Activated naive CD4-positive, alpha-beta T cell treated with anti-CD3 and anti-CD28 coated beads, Interleukin-2, amount 50 U/mL, for 24 hours (primary cell): ENCODE measurements around the gene PPP1R11.
A peak's percentile ranks its signal among the peaks of the same experiment; 100 is the strongest.

ENCODE experiments used
- H3K27ac Mint-ChIP-seq: one replicate; pipeline ENCODE4 v1.8.0; 2021; ENCODE audit warnings: mild to moderate bottlenecking, mixed read lengths
- H3K27me3 Mint-ChIP-seq: one replicate; pipeline ENCODE4 v1.8.0; 2021; ENCODE audit warnings: mixed read lengths
- H3K36me3 Mint-ChIP-seq: one replicate; pipeline ENCODE4 v1.8.0; 2021; ENCODE audit warnings: mixed read lengths
- H3K4me1 Mint-ChIP-seq: one replicate; pipeline ENCODE4 v1.8.0; 2021; ENCODE audit warnings: mixed read lengths
- H3K4me3 Mint-ChIP-seq: one replicate; pipeline ENCODE4 v1.8.0; 2021; ENCODE audit warnings: mild to moderate bottlenecking, mixed read lengths
- H3K9me3 Mint-ChIP-seq: one replicate; pipeline ENCODE4 v1.8.0; 2021; ENCODE audit warnings: mixed read lengths

Gene PPP1R11

GRCh38 chr6:30044630-30045029, 22.4 kb upstream of the PPP1R11 start:
- Mint-ChIP-seq H3K27me3 (no peaks in the 10 kb centered on the region), H3K4me1 (peaks cover 24% of the 10 kb centered on the region), H3K27ac (no peak overlapping the region), H3K9me3 (no peaks in the 10 kb centered on the region), H3K36me3 (peaks cover 9% of the 10 kb centered on the region), H3K4me3 (no peak overlapping the region)

DNA sequence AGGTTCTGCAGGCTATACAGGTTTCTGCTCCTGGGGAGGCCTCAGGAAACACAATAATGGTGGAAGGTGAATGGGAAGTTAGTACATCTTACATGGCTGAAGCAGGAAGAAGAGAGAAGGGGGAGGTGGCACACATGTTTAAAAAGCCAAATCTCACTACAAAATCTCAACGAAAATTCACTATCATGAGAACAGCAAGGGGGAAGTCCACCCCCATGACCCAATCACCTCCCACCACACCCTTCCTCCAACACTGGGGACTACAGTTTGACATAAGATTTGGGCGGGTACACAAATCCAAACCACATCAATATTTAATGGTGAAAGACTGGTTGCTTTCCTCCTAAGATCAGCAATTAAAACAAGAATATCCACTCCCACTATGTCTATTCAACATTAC, 19.8 kb upstream of the PPP1R11 start:
- Mint-ChIP-seq H3K9me3 (no peaks in the 10 kb centered on the region), H3K4me3 (no peak overlapping the region), H3K4me1 (peaks cover 24% of the 10 kb centered on the region), H3K36me3 (peaks cover 9% of the 10 kb centered on the region), H3K27me3 (no peaks in the 10 kb centered on the region), H3K27ac (no peak overlapping the region)

DNA sequence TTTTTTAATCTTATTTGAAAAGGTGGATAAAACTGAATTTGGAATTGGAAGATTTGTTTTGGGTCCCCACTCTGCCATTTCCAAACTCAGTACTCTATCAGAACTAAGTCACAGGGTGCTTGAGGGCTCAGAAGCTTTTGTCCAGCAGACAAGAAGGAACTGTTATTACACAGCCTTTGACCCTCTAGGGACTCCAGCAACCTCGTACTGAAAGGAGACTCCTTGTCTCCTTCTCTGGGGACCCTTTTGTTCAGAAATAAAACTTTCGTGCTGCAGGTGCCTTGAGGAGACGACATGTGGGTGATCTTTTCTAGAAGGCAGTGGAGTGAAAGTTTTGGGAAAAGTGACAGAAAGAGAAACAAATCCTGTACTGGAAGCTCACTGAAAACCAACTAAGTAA, 13.3 kb upstream of the PPP1R11 start:
- Mint-ChIP-seq H3K4me1 (peaks cover 8% of the 10 kb centered on the region), H3K27me3 (no peaks in the 10 kb centered on the region), H3K36me3 (peaks cover 14% of the 10 kb centered on the region), H3K4me3 (no peak overlapping the region), H3K9me3 (no peaks in the 10 kb centered on the region), H3K27ac (no peak overlapping the region)

- Mint-ChIP-seq H3K4me3 (no peak overlapping the region), H3K4me1 (peaks cover 18% of the 10 kb centered on the region), H3K36me3 (peaks cover 14% of the 10 kb centered on the region), H3K27me3 (no peaks in the 10 kb centered on the region), H3K27ac (no peak overlapping the region), H3K9me3 (no peaks in the 10 kb centered on the region)
Measured at GRCh38 chr6:30055513-30055912, 11.5 kb upstream of the PPP1R11 start.

DNA sequence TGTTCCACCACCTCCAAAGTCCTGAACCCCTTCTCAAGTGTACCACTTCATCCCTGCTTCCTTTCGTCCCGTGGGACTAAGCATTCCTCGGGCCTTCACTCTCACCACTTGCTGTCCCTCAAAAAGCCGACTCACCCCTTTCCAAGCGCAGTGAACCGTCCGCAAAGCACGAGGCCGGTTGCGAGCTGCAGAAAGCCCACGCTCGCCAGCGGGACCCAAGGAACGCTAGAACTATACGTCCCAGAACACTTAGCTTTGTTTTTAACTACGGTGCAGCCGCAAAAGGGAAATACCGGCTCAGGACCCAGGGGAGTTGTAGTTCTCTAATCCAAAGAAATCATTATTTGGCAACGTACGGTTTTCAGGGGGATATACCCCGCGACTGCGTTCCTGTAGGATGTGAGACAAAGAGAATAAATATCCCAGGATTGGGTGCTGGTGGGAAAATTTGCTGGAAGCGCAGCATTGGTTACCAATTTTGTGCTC, 6.3 kb upstream of the PPP1R11 start:
- Mint-ChIP-seq H3K9me3 (no peaks in the 10 kb centered on the region), H3K27me3 (no peaks in the 10 kb centered on the region), H3K36me3 (peaks cover 21% of the 10 kb centered on the region), H3K4me1 (peaks cover 41% of the 10 kb centered on the region), H3K27ac (peak overlapping the region; percentile 97), H3K4me3 (peak overlapping the region; percentile 98)

GRCh38 chr6:30061092-30061857, 5.7 kb upstream of the PPP1R11 start, which contains the start of gene POLR1H:
TSS of gene POLR1H (plus strand) at chr6:30061265. CDS start at chr6:30061525, 260 bp downstream.
- Mint-ChIP-seq H3K4me1 (peaks cover 47% of the 10 kb centered on the region), H3K27me3 (no peaks in the 10 kb centered on the region), H3K36me3 (peaks cover 21% of the 10 kb centered on the region), H3K4me3 (peak within 1 kb of the TSS; percentile 98), H3K9me3 (no peaks in the 10 kb centered on the region), H3K27ac (peak within 1 kb of the TSS; percentile 97)

DNA sequence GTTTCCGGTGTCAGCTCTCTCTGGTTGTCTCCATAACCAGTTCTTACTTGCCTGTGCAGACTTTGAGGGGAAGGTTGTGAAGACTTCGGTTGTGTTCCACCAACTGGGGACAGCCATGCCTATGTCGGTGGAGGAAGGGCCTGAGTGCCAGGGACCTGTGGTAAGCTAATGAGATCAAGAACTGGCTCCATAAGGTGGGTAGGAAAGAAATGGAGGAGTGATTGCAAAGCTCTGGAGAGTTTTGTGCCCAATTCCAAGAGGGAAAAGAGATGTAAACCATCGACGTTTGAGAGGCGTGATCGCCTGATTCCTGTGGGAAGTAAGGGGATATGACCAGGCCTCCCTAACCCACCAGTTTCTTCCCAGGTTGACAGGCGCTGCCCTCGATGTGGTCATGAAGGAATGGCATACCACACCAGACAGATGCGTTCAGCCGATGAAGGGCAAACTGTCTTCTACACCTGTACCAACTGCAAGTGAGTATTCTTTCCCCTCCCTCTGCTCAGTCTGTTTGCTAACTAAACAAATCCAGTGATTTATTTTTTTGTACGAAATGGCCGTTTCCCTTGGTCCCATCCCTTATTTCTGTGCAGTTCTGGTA, 5.0 kb upstream of the PPP1R11 start:
- H3K4me1 Mint-ChIP-seq = peaks cover 49% of the 10 kb centered on the region
- peak overlapping the region; percentile 97 for H3K27ac Mint-ChIP-seq
- H3K4me3 Mint-ChIP-seq = peak overlapping the region; percentile 98
- H3K27me3 Mint-ChIP-seq = no peaks in the 10 kb centered on the region
- peaks cover 20% of the 10 kb centered on the region for H3K36me3 Mint-ChIP-seq
- H3K9me3 Mint-ChIP-seq = no peaks in the 10 kb centered on the region

DNA sequence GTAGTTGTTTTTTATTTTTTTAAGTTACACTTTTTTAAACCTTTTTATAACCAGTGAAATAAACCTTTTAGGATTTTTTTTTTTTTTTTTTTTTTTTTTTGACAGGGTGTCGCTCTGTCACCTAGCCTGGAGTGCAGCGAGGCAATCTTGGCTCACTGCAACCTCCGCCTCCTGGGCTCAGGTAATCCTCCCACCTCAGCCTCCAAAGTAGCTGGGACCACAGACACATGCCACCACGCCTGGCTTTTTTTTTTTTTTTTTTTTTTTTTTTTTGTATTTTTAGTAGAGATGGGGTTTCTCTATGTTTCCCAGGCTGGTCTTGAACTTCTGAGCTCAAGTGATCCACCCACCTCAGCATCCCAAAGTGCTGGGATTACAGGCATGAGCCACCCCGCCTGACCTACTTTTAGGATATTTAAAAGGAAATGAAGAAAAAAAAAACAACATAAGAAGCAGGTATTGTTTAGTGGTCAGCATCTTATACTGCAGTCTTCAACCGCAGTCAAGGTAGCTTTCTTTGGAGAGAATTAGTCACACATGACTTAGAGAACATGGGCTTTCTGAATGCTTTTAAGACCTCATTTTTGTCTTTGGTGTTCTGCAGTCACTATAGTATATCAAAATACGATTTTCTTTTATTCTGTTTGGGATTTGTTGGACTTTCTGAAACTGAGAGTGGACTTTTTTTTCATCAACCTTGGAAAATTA, 4.4 kb upstream of the PPP1R11 start:
- peaks cover 17% of the 10 kb centered on the region for H3K36me3 Mint-ChIP-seq
- H3K27me3 Mint-ChIP-seq = no peaks in the 10 kb centered on the region
- peaks cover 48% of the 10 kb centered on the region for H3K4me1 Mint-ChIP-seq
- H3K27ac Mint-ChIP-seq = peak overlapping the region; percentile 74
- H3K9me3 Mint-ChIP-seq = no peaks in the 10 kb centered on the region
- peak overlapping the region; percentile 98 for H3K4me3 Mint-ChIP-seq

DNA sequence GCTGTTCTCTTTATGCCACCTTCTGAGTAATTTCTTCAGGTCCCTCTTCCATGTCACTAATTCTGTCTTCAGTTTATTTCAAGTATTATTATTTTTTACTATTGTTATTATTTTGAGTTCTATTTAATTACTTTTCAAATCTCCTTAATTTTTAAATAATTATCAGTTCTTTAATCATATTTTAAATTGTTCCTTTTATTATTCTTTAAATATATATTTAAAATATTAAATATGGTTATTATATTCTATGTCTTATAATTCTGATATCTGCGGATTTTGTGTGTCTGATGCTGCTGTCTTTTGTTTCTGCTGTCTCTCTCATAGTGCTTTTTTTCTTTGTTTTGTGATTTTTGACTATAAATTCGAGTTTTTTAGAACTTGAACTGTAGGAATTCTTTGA, 3.7 kb upstream of the PPP1R11 start:
- Mint-ChIP-seq H3K4me1 (peaks cover 55% of the 10 kb centered on the region), H3K27ac (peak overlapping the region; percentile 55), H3K36me3 (peaks cover 22% of the 10 kb centered on the region), H3K4me3 (peak overlapping the region; percentile 83), H3K9me3 (no peaks in the 10 kb centered on the region), H3K27me3 (no peaks in the 10 kb centered on the region)

- H3K27ac Mint-ChIP-seq = peak overlapping the region; percentile 98
- peaks cover 10% of the 10 kb centered on the region for H3K27me3 Mint-ChIP-seq
- peak overlapping the region; percentile 94 for H3K4me3 Mint-ChIP-seq
- H3K36me3 Mint-ChIP-seq = peaks cover 40% of the 10 kb centered on the region
- no peaks in the 10 kb centered on the region for H3K9me3 Mint-ChIP-seq
- peaks cover 64% of the 10 kb centered on the region for H3K4me1 Mint-ChIP-seq
Measured at GRCh38 chr6:30066082-30066481, 916 bp upstream of the PPP1R11 start.

GRCh38 chr6:30067460-30068139, 602 bp downstream of the PPP1R11 start:
- Mint-ChIP-seq H3K4me3 (peak overlapping the region; percentile 94), H3K27me3 (peaks cover 21% of the 10 kb centered on the region), H3K4me1 (peaks cover 70% of the 10 kb centered on the region), H3K9me3 (no peaks in the 10 kb centered on the region), H3K27ac (peak overlapping the region; percentile 98), H3K36me3 (peaks cover 41% of the 10 kb centered on the region)

GRCh38 chr6:30071081-30071818, 4.3 kb downstream of the PPP1R11 start:
- no peaks in the 10 kb centered on the region for H3K9me3 Mint-ChIP-seq
- H3K27me3 Mint-ChIP-seq = peaks cover 42% of the 10 kb centered on the region
- H3K27ac Mint-ChIP-seq = no peak overlapping the region
- H3K4me3 Mint-ChIP-seq = peak overlapping the region; percentile 61
- peaks cover 70% of the 10 kb centered on the region for H3K4me1 Mint-ChIP-seq
- peaks cover 34% of the 10 kb centered on the region for H3K36me3 Mint-ChIP-seq

DNA sequence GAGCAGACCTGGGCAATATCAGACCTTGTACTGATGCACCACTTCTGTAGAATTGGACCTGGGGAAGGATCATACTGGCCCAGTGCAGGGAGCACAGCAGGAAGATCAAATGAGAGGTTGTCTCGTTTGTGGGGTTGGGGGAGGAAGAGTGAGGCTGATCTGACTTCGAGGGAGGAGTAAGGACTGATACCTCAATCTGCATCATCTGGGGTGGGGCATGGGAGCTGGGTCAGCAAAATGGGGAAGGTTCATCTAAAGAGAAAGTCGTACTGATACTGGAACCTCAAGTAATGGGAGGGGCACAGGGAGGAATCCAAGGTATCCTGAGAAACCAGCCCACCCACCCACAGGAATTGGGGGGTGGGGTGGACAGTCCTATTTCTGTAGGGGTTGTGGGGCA, 4.9 kb downstream of the PPP1R11 start:
- no peak overlapping the region for H3K4me3 Mint-ChIP-seq
- peaks cover 74% of the 10 kb centered on the region for H3K4me1 Mint-ChIP-seq
- no peak overlapping the region for H3K27ac Mint-ChIP-seq
- peaks cover 42% of the 10 kb centered on the region for H3K27me3 Mint-ChIP-seq
- peaks cover 34% of the 10 kb centered on the region for H3K36me3 Mint-ChIP-seq
- no peaks in the 10 kb centered on the region for H3K9me3 Mint-ChIP-seq

GRCh38 chr6:30073489-30074235, 6.7 kb downstream of the PPP1R11 start:
- Mint-ChIP-seq H3K4me1 (peaks cover 70% of the 10 kb centered on the region), H3K9me3 (no peaks in the 10 kb centered on the region), H3K27ac (no peak overlapping the region), H3K27me3 (peaks cover 42% of the 10 kb centered on the region), H3K4me3 (peak overlapping the region; percentile 63), H3K36me3 (peaks cover 24% of the 10 kb centered on the region)
